A673 (cell line): ENCODE results near the gene CNPY4.

Source experiments
- EZH2 ChIP-seq: fragments of 200-600 bp; sonication (generic); IDR thresholded peaks from 2 replicates; pipeline ENCODE4 v1.6.1; 2017; ENCODE audit warnings: borderline replicate concordance, low read depth, mild to moderate bottlenecking, mixed read lengths, antibody characterized with exemption, low read length; ENCODE audit not compliant: poor library complexity, severe bottlenecking
- TF ChIP-seq, protein P1 (sequence below): fragments of 300-800, 200-600 bp; sonication (generic); conservative IDR thresholded peaks from 2 replicates; pipeline ENCODE4 v1.5.1; 2017; ENCODE audit warnings: low read depth, mild to moderate bottlenecking, antibody characterized with exemption, low read length, moderate library complexity, mixed read lengths

DNA sequence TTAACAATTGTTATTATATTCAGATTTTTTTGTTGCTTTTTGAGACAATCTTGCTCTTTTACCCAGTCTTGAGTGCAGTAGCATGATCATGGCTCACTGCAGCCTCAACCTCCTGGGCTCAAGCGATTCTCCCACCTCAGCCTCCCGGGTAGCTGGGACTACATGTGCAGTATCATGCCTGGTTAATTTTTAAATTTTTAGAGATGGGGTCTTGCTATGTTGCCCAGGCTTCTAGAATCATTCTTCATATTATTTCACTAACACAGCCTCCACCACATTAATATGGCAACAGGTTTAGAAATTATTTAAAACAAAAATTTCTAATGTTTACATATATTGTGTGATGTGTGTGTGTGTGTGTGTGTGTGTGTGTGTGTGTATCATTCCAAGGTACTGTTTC lies 27.8 kb downstream of the CNPY4 start:
- TF ChIP-seq, protein P1, sequence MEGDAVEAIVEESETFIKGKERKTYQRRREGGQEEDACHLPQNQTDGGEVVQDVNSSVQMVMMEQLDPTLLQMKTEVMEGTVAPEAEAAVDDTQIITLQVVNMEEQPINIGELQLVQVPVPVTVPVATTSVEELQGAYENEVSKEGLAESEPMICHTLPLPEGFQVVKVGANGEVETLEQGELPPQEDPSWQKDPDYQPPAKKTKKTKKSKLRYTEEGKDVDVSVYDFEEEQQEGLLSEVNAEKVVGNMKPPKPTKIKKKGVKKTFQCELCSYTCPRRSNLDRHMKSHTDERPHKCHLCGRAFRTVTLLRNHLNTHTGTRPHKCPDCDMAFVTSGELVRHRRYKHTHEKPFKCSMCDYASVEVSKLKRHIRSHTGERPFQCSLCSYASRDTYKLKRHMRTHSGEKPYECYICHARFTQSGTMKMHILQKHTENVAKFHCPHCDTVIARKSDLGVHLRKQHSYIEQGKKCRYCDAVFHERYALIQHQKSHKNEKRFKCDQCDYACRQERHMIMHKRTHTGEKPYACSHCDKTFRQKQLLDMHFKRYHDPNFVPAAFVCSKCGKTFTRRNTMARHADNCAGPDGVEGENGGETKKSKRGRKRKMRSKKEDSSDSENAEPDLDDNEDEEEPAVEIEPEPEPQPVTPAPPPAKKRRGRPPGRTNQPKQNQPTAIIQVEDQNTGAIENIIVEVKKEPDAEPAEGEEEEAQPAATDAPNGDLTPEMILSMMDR, result no peak
- no peak for TF ChIP-seq EZH2
